ENCODE measurements around the gene RAMP2. TPM values are rescaled to one million over a fixed set of nuclear protein-coding genes. Genes with fewer than 3 reads are reported as not detected.

The RAMP2 gene
- total and polyA plus RNA-seq, 2 of the 4 experiments (the other 2 are of a cell fraction), result 0.18 to 2.5 TPM

DNA sequence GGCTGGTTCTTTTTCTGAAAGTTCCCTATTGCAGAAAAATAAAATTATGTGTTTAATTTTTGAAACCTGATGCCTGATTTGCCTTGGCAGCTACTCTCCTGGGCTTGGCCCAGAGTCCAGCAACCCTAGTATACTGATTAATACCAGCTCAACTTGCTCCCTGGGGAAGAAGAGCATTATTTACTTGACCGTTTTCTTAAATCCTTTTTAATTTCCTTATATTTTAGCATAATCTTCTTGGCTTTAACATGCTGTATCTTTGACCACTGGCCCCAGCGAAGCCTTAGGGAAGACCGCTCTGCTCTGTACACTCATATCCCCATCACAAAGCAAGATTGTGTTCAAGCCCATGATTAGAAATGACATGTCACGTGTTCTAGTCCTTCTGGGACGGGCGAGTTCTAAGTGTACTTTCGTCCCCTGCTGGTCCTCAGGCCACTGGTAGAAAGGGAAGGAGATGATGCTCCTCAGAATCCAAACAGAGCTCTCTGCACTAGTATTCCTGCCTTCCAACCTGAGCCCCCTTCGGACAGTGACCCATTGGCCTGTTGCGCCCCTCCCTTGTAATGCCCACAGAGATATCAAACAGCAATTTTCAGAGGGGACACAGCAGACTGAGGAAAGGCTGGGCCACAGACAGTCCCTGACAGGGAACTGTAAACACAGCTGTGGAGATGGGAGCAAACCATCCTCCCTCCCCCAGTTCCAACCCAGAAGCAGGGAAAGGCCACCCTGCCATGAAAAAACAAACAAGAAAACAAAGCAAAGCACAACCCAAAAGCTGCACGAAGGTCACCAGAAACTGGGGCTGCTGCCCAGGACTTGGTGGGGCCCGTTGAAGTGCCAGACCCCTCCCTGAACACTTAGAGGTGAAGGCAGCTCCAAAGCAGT, 11.9 kb upstream of the RAMP2 start:
- peaks cover 4% of the 10 kb centered on the region; the same call in 1 of the 2 replicates for H3K9me1 ChIP-seq (ENCODE audit: insufficient read depth, low read length)
- in situ Hi-C loops (cut with MboI; ENCODE audit: low sequenced_read_pairs) (no loop called here), intact Hi-C loops (cut with micrococcal nuclease) (no loop called here), dilution Hi-C loops (cut with HindIII; ENCODE audit: low sequenced_read_pairs, unreplicated experiment) (no loop called here)
- no peak overlapping the region for H2BK15ac ChIP-seq (ENCODE audit: low read depth, low read length)
- POLR2A ChIA-PET (ENCODE audit: unreplicated experiment), result no interaction called here
- H3K27me3 ChIP-seq (ENCODE audit: control insufficient read depth, insufficient read depth, low read length), result peaks cover 27% of the 10 kb centered on the region
- DNase-seq (no peak), ATAC-seq (ENCODE audit: low read depth) (no peak)
- no peak overlapping the region for H2BK120ac ChIP-seq (ENCODE audit: low read depth, low read length)
- no peak overlapping the region for H3K9ac ChIP-seq (ENCODE audit: low read depth, low read length)
- no TSS peak for BruUV-seq (replicated peaks)
- no peaks in the 10 kb centered on the region for H4K20me1 ChIP-seq (ENCODE audit: insufficient read depth, low read length)
- TF ChIP-seq RFX5 (IDR thresholded peaks at IDR 0.05; ENCODE audit: low read depth, low read length) (no peak), FOS (IDR thresholded peaks at IDR 0.05; ENCODE audit: low read depth, low read length) (no peak), CHD1 (IDR thresholded peaks at IDR 0.05; ENCODE audit: low read depth, low read length) (no peak), NFE2L2 (IDR thresholded peaks at IDR 0.05; ENCODE audit: low read depth, low read length) (no peak), CEBPB (IDR thresholded peaks at IDR 0.05; ENCODE audit: low read depth, low read length) (no peak)
- no peak overlapping the region for H2AK5ac ChIP-seq (ENCODE audit: low read depth, low read length)
- no peak overlapping the region for H3K4me3 ChIP-seq (ENCODE audit: insufficient read depth, low read depth, low read length)
- H3K79me1 ChIP-seq (ENCODE audit: low read depth in 1 of 2, low read length in 2 of 2), result peaks cover under 1 to 3% of the 10 kb centered on the region in 2 experiments; a peak in 3 of 4 replicates
- H3K4ac ChIP-seq (ENCODE audit: low read depth, low read length), result no peak overlapping the region
- H2BK20ac ChIP-seq (ENCODE audit: low read depth, low read length), result no peak overlapping the region
- no peak overlapping the region for H3K18ac ChIP-seq (ENCODE audit: low read depth, low read length)
- no peak overlapping the region for H3K56ac ChIP-seq (ENCODE audit: extremely low read depth, insufficient read depth, low read length)
- no peak overlapping the region for H3K14ac ChIP-seq (replicated peaks; ENCODE audit: low read depth, low read length)
- no peaks in the 10 kb centered on the region for H3K36me3 ChIP-seq (ENCODE audit: control insufficient read depth, insufficient read depth, low read length)
- CTCF ChIA-PET, result interaction anchor here (1.3 to 2.9 kb wide), 2 partner anchors 11 to 14 kb away, joined by 6 to 12 read pairs; partner anchors contain the start of gene RAMP2
- H4K91ac ChIP-seq (ENCODE audit: insufficient read depth, low read depth, low read length), result no peak overlapping the region
- peaks cover 5% of the 10 kb centered on the region; the same call in 1 of the 2 replicates for H3K4me1 ChIP-seq (ENCODE audit: control insufficient read depth, insufficient read depth, low read length)
- 0 out of 2 replicates have a peak overlapping the region, but pooled peaks have one; percentile 51 for H3K23ac ChIP-seq (ENCODE audit: low read depth, low read length)
- no peak overlapping the region for H2AFZ ChIP-seq (replicated peaks; ENCODE audit: low read length, poor library complexity)
- no peak overlapping the region for H2BK5ac ChIP-seq (ENCODE audit: low read depth, low read length, poor library complexity, severe bottlenecking)
- no peak overlapping the region for H4K8ac ChIP-seq (ENCODE audit: low read depth in 2 of 2, low read length in 2 of 2)
- 43% methylated on average over 4 of the region's 11 CpGs; no CpG with 5 or more reads in 1 of the 2 experiments for WGBS, 2 experiments (ENCODE audit: extremely low coverage in 2 of 2, insufficient read length in 1 of 2)
- no peak overlapping the region for H3K27ac ChIP-seq (ENCODE audit: insufficient read depth, low read length)
- no peak overlapping the region for H4K5ac ChIP-seq (ENCODE audit: low read depth, low read length)
- peak overlapping the region; percentile 18 for H2AK9ac ChIP-seq (replicated peaks; ENCODE audit: low read depth, low read length, poor library complexity)
- H3K9me3 ChIP-seq (ENCODE audit: control insufficient read depth, insufficient read depth, low read length), result no peaks in the 10 kb centered on the region
- H3K4me2 ChIP-seq (ENCODE audit: low read depth, low read length), result no peak overlapping the region
